Activated T-helper 2 cell treated with anti-CD3 and anti-CD28 coated beads, Interferon-gamma antibody, Interleukin-2, Interleukin-4, amounts not matched to agents 10 μg/mL and 5 μg/mL and 100 μg/mL, durations not matched to agents 14 hours and 24 hours and 36 hours (primary cell): ENCODE results near the gene LOXL1. TPM values are rescaled to one million over a fixed set of nuclear protein-coding genes. Genes with fewer than 3 reads are reported as not detected.
"Not testable (repeated sequence)": the region's sequence is repeated elsewhere in the genome, so short reads cannot be mapped to it uniquely, and the experiment has no call there.

Experiments used
- DNase-seq: peaks from one replicate; pipeline ENCODE4 v3.0.0; 2021; ENCODE audit warnings: low spot score
- H3K27ac Mint-ChIP-seq: one replicate; pipeline ENCODE4 v1.8.0; 2021; ENCODE audit warnings: mixed read lengths
- H3K27me3 Mint-ChIP-seq: one replicate; pipeline ENCODE4 v1.8.0; 2021; ENCODE audit warnings: low read depth, mixed read lengths
- H3K36me3 Mint-ChIP-seq: one replicate; pipeline ENCODE4 v1.8.0; 2021; ENCODE audit warnings: low read depth, mixed read lengths
- H3K4me1 Mint-ChIP-seq: one replicate; pipeline ENCODE4 v1.8.0; 2021; ENCODE audit warnings: low read depth, mixed read lengths
- H3K4me3 Mint-ChIP-seq: one replicate; pipeline ENCODE4 v1.8.0; 2021; ENCODE audit warnings: low read depth, mild to moderate bottlenecking, moderate library complexity, mixed read lengths
- H3K9me3 Mint-ChIP-seq: one replicate; pipeline ENCODE4 v1.8.0; 2021; ENCODE audit warnings: mixed read lengths
- intact Hi-C: fragments of 100-400 bp; cut with micrococcal nuclease; formaldehyde crosslinking; loops from one replicate; pipeline ENCODE4 v1.15.1; 2023
- total RNA-seq: library from RNA; stranded (reverse); gene quantifications from 2 replicates; pipeline ENCODE4 v1.2.3, GENCODE V29; 2022

LOXL1 gene
- total RNA-seq, 1 donor from 2014 or later: 0.84 TPM

GRCh38 chr15:73930371-73930770 lies 4.1 kb downstream of the LOXL1 start:
- Mint-ChIP-seq H3K36me3 (no peaks in the 10 kb centered on the region), H3K27me3 (peaks cover 9% of the 10 kb centered on the region), H3K9me3 (no peaks in the 10 kb centered on the region), H3K4me3 (no peak overlapping the region), H3K4me1 (peaks cover 8% of the 10 kb centered on the region), H3K27ac (no peak overlapping the region)
- intact Hi-C loops: no loop called here
- DNase-seq: no peak

GRCh38 chr15:73930790-73931281 lies 4.6 kb downstream of the LOXL1 start:
- no peak for DNase-seq
- H3K27me3 Mint-ChIP-seq: peaks cover 4% of the 10 kb centered on the region
- intact Hi-C loops: no loop called here
- no peak overlapping the region for H3K4me3 Mint-ChIP-seq
- H3K27ac Mint-ChIP-seq: no peak overlapping the region
- H3K9me3 Mint-ChIP-seq: no peaks in the 10 kb centered on the region
- peaks cover 8% of the 10 kb centered on the region for H3K4me1 Mint-ChIP-seq
- H3K36me3 Mint-ChIP-seq: no peaks in the 10 kb centered on the region

GRCh38 chr15:73931441-73931840 lies 5.2 kb downstream of the LOXL1 start:
- Mint-ChIP-seq H3K27me3 (peaks cover 3% of the 10 kb centered on the region), H3K27ac (no peak overlapping the region), H3K4me3 (no peak overlapping the region), H3K9me3 (no peaks in the 10 kb centered on the region), H3K4me1 (peaks cover 8% of the 10 kb centered on the region), H3K36me3 (no peaks in the 10 kb centered on the region)
- intact Hi-C loops: no loop called here
- no peak for DNase-seq

GRCh38 chr15:73932381-73933191 lies 6.3 kb downstream of the LOXL1 start:
- no peak for DNase-seq
- intact Hi-C loops: no loop called here
- Mint-ChIP-seq H3K4me3 (no peak overlapping the region), H3K27me3 (peaks cover 3% of the 10 kb centered on the region), H3K4me1 (peaks cover 8% of the 10 kb centered on the region), H3K27ac (no peak overlapping the region), H3K36me3 (no peaks in the 10 kb centered on the region), H3K9me3 (no peaks in the 10 kb centered on the region)

- Mint-ChIP-seq H3K4me3 (no peak overlapping the region), H3K27ac (no peak overlapping the region), H3K27me3 (no peaks in the 10 kb centered on the region), H3K9me3 (no peaks in the 10 kb centered on the region), H3K36me3 (no peaks in the 10 kb centered on the region), H3K4me1 (peaks cover 3% of the 10 kb centered on the region)
- intact Hi-C loops: no loop called here
- no peak for DNase-seq
These were observed 8.0 kb downstream of the LOXL1 start for GRCh38 chr15:73934281-73934680.

- H3K27me3 Mint-ChIP-seq: no peaks in the 10 kb centered on the region
These were observed 9.3 kb downstream of the LOXL1 start for GRCh38 chr15:73935547-73935946.

GRCh38 chr15:73936181-73936580 lies 9.9 kb downstream of the LOXL1 start:
- no peak overlapping the region for H3K27ac Mint-ChIP-seq
- no peaks in the 10 kb centered on the region for H3K9me3 Mint-ChIP-seq
- H3K36me3 Mint-ChIP-seq: no peaks in the 10 kb centered on the region
- no peak overlapping the region for H3K4me3 Mint-ChIP-seq
- intact Hi-C loops: no loop called here
- H3K27me3 Mint-ChIP-seq: no peaks in the 10 kb centered on the region
- no peaks in the 10 kb centered on the region for H3K4me1 Mint-ChIP-seq
- DNase-seq: no peak

More at GRCh38 chr15:73935547-73935946, 9.3 kb downstream of the LOXL1 start:
- no peak for DNase-seq
- Mint-ChIP-seq H3K4me1 (no peaks in the 10 kb centered on the region), H3K27ac (no peak overlapping the region), H3K9me3 (no peaks in the 10 kb centered on the region), H3K36me3 (no peaks in the 10 kb centered on the region), H3K4me3 (no peak overlapping the region)
- intact Hi-C loops: no loop called here

- no peak overlapping the region for H3K4me3 Mint-ChIP-seq
- H3K36me3 Mint-ChIP-seq: no peaks in the 10 kb centered on the region
- no peaks in the 10 kb centered on the region for H3K9me3 Mint-ChIP-seq
- H3K4me1 Mint-ChIP-seq: peaks cover 1% of the 10 kb centered on the region
- no peak overlapping the region for H3K27ac Mint-ChIP-seq
- no peaks in the 10 kb centered on the region for H3K27me3 Mint-ChIP-seq
- no peak for DNase-seq
- intact Hi-C loops: no loop called here
These were observed 10.5 kb downstream of the LOXL1 start for GRCh38 chr15:73936588-73937290.

- Mint-ChIP-seq H3K9me3 (no peaks in the 10 kb centered on the region), H3K27ac (no peak overlapping the region), H3K27me3 (no peaks in the 10 kb centered on the region), H3K36me3 (no peaks in the 10 kb centered on the region), H3K4me3 (no peak overlapping the region), H3K4me1 (peaks cover 5% of the 10 kb centered on the region)
- DNase-seq: no peak
- intact Hi-C loops: no loop called here
These were observed 11.0 kb downstream of the LOXL1 start for GRCh38 chr15:73937296-73937695.

- intact Hi-C loops: no loop called here
- Mint-ChIP-seq H3K27me3 (no peaks in the 10 kb centered on the region), H3K27ac (no peak overlapping the region), H3K36me3 (no peaks in the 10 kb centered on the region), H3K9me3 (no peaks in the 10 kb centered on the region), H3K4me1 (peaks cover 7% of the 10 kb centered on the region), H3K4me3 (no peak overlapping the region)
- no peak for DNase-seq
These were observed 11.5 kb downstream of the LOXL1 start for GRCh38 chr15:73937726-73938125.

GRCh38 chr15:73938516-73938915 lies 12.3 kb downstream of the LOXL1 start:
- H3K27me3 Mint-ChIP-seq, H3K27ac Mint-ChIP-seq, H3K4me1 Mint-ChIP-seq, DNase-seq, intact Hi-C loops, H3K4me3 Mint-ChIP-seq, H3K36me3 Mint-ChIP-seq, H3K9me3 Mint-ChIP-seq: not testable (repeated sequence)

- intact Hi-C loops: no loop called here
- Mint-ChIP-seq H3K36me3 (no peaks in the 10 kb centered on the region), H3K27ac (no peak overlapping the region)
These were observed 12.9 kb downstream of the LOXL1 start for GRCh38 chr15:73939138-73939537.

More at GRCh38 chr15:73939138-73939537, 12.9 kb downstream of the LOXL1 start:
- H3K4me1 Mint-ChIP-seq: peaks cover 7% of the 10 kb centered on the region
- H3K9me3 Mint-ChIP-seq: no peaks in the 10 kb centered on the region
- DNase-seq: no peak
- H3K27me3 Mint-ChIP-seq: no peaks in the 10 kb centered on the region
- no peak overlapping the region for H3K4me3 Mint-ChIP-seq
